Peyer's patch (tissue), 4 donors: ENCODE data around the gene GALR2.
"Not testable (repeated sequence)": the region's sequence is repeated elsewhere in the genome, so short reads cannot be mapped to it uniquely, and the experiment has no call there.

Experiments
- POLR2A ChIP-seq, 2 donors: fragments of 450-650 bp; IDR thresholded peaks; one replicate each; pipeline ENCODE4 v1.5.1; 2017; ENCODE audit warnings: antibody characterized with exemption in 2 of 2, mild to moderate bottlenecking in 2 of 2, moderate library complexity in 2 of 2
- TF ChIP-seq, protein P1 (sequence below), 6 experiments: fragments of 450-650 bp in 4 of 6; fragments of 200-600 bp in 2 of 6; sonication (generic) in 1 of 6; IDR thresholded peaks; one replicate each; pipeline ENCODE4 v1.5.1; 2017 to 2019; ENCODE audit warnings: antibody characterized with exemption in 6 of 6, mild to moderate bottlenecking in 3 of 6, moderate library complexity in 1 of 6

DNA sequence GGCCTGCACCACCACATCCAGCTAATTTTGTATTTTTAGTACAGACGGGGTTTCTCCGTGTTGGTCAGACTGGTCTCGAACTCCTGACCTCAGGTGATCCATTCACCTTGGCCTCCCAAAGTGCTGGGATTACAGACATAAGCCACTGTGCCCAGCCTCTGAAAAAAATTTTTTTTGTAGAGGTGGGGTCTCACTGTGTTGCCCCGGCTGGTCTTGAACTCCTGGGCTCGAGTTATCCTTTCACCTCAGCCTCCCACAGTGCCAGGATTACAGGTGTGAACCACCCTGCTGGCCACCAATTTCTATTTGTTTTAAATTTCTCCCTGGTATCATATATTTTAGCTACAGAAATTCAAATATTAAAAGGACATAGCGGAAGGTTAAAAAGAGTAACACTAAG is 16.3 kb upstream of the GALR2 start:
- TF ChIP-seq, protein P1, sequence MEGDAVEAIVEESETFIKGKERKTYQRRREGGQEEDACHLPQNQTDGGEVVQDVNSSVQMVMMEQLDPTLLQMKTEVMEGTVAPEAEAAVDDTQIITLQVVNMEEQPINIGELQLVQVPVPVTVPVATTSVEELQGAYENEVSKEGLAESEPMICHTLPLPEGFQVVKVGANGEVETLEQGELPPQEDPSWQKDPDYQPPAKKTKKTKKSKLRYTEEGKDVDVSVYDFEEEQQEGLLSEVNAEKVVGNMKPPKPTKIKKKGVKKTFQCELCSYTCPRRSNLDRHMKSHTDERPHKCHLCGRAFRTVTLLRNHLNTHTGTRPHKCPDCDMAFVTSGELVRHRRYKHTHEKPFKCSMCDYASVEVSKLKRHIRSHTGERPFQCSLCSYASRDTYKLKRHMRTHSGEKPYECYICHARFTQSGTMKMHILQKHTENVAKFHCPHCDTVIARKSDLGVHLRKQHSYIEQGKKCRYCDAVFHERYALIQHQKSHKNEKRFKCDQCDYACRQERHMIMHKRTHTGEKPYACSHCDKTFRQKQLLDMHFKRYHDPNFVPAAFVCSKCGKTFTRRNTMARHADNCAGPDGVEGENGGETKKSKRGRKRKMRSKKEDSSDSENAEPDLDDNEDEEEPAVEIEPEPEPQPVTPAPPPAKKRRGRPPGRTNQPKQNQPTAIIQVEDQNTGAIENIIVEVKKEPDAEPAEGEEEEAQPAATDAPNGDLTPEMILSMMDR (IDR thresholded peaks at IDR 0.05) = not testable (repeated sequence)
- TF ChIP-seq POLR2A (IDR thresholded peaks at IDR 0.05) = not testable (repeated sequence)
